DOHH2 (cell line): ENCODE data around the gene PLEKHG4.

Source experiments
- H3F3A ChIP-seq: fragments of 200-600 bp; sonication (generic), shearing (Covaris generic); 2 replicates; pipeline ENCODE4 v1.6.0; 2016; ENCODE audit warnings: antibody characterized with exemption, mild to moderate bottlenecking; ENCODE audit not compliant: control insufficient read depth, insufficient read depth
- H3K27ac ChIP-seq: fragments of 200-600 bp; sonication (generic); 2 replicates; pipeline ENCODE4 v1.5.1; 2014; ENCODE audit warnings: low read depth, mild to moderate bottlenecking, low read length, moderate library complexity
- H3K27me3 ChIP-seq: fragments of 200-600 bp; sonication (generic); 2 replicates; pipeline ENCODE4 v1.6.1; 2014; ENCODE audit warnings: mild to moderate bottlenecking, low read length, mixed read lengths; ENCODE audit not compliant: control insufficient read depth
- H3K36me3 ChIP-seq: fragments of 200-600 bp; sonication (generic); 2 replicates; pipeline ENCODE4 v1.6.1; 2014; ENCODE audit warnings: mild to moderate bottlenecking, low read length, moderate library complexity, mixed read lengths; ENCODE audit not compliant: control insufficient read depth
- H3K4me1 ChIP-seq: fragments of 200-600 bp; sonication (generic); 2 replicates; pipeline ENCODE4 v1.6.1; 2014; ENCODE audit warnings: mild to moderate bottlenecking, low read length, mixed read lengths; ENCODE audit not compliant: control insufficient read depth
- H3K4me2 ChIP-seq: fragments of 200-600 bp; sonication (generic); 2 replicates; pipeline ENCODE4 v1.6.0; 2014; ENCODE audit warnings: mild to moderate bottlenecking, low read length, moderate library complexity
- H3K4me3 ChIP-seq: fragments of 200-600 bp; sonication (generic); 2 replicates; pipeline ENCODE4 v1.5.1; 2014; ENCODE audit warnings: mild to moderate bottlenecking, low read length, mixed read lengths
- H3K79me2 ChIP-seq: fragments of 200-600 bp; sonication (generic); 2 replicates; pipeline ENCODE4 v1.6.1; 2014; ENCODE audit warnings: mild to moderate bottlenecking, low read length, mixed read lengths; ENCODE audit not compliant: control insufficient read depth
- H3K9me2 ChIP-seq: fragments of 200-600 bp; sonication (generic); replicated peaks from 2 replicates; pipeline ENCODE4 v1.6.1; 2014; ENCODE audit warnings: mild to moderate bottlenecking, low read length, mixed read lengths; ENCODE audit not compliant: control insufficient read depth
- H3K9me3 ChIP-seq: fragments of 200-600 bp; sonication (generic); 2 replicates; pipeline ENCODE4 v1.6.1; 2014; ENCODE audit warnings: antibody characterized with exemption, low read length, mixed read lengths; ENCODE audit not compliant: control insufficient read depth, insufficient read depth
- H4K20me1 ChIP-seq: fragments of 200-600 bp; sonication (generic); 2 replicates; pipeline ENCODE4 v1.6.0; 2014; ENCODE audit warnings: low read depth, mild to moderate bottlenecking, antibody characterized with exemption, low read length, moderate library complexity; ENCODE audit not compliant: control insufficient read depth, insufficient read depth
- EZH2phosphoT487 ChIP-seq: fragments of 200-600 bp; sonication (generic); IDR thresholded peaks from 2 replicates; pipeline ENCODE4 v1.6.1; 2017; ENCODE audit warnings: borderline replicate concordance, mild to moderate bottlenecking, antibody characterized with exemption, low read length, moderate library complexity, mixed read lengths
- TF ChIP-seq, protein P1 (sequence below): fragments of 200-600 bp; sonication (generic); IDR thresholded peaks from one replicate; pipeline ENCODE4 v1.5.1; 2014; ENCODE audit warnings: antibody characterized with exemption, mild to moderate bottlenecking, low read depth, low read length; ENCODE audit not compliant: poor library complexity, severe bottlenecking

Gene PLEKHG4

GRCh38 chr16:67271446-67271845 lies 7.9 kb upstream of the PLEKHG4 start:
- Histone ChIP-seq H3K9me2 (no peaks in the 10 kb centered on the region), H4K20me1 (no peaks in the 10 kb centered on the region), H3K27me3 (no peaks in the 10 kb centered on the region; the same call in 1 of the 2 replicates), H3K9me3 (no peaks in the 10 kb centered on the region), H3K36me3 (peaks cover 1% of the 10 kb centered on the region; the same call in 1 of the 2 replicates), H3K79me2 (no peaks in the 10 kb centered on the region), H3K4me2 (no peak overlapping the region), H3K4me3 (no peak overlapping the region), H3F3A (no peaks in the 10 kb centered on the region), H3K4me1 (no peaks in the 10 kb centered on the region), H3K27ac (no peak overlapping the region)
- TF ChIP-seq, protein P1, sequence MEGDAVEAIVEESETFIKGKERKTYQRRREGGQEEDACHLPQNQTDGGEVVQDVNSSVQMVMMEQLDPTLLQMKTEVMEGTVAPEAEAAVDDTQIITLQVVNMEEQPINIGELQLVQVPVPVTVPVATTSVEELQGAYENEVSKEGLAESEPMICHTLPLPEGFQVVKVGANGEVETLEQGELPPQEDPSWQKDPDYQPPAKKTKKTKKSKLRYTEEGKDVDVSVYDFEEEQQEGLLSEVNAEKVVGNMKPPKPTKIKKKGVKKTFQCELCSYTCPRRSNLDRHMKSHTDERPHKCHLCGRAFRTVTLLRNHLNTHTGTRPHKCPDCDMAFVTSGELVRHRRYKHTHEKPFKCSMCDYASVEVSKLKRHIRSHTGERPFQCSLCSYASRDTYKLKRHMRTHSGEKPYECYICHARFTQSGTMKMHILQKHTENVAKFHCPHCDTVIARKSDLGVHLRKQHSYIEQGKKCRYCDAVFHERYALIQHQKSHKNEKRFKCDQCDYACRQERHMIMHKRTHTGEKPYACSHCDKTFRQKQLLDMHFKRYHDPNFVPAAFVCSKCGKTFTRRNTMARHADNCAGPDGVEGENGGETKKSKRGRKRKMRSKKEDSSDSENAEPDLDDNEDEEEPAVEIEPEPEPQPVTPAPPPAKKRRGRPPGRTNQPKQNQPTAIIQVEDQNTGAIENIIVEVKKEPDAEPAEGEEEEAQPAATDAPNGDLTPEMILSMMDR = no peak
- TF ChIP-seq EZH2phosphoT487 = no peak

GRCh38 chr16:67275321-67275720 lies 4.0 kb upstream of the PLEKHG4 start:
- no peaks in the 10 kb centered on the region for H4K20me1 ChIP-seq
- H3K27me3 ChIP-seq = no peaks in the 10 kb centered on the region
- no peaks in the 10 kb centered on the region for H3K9me2 ChIP-seq
- H3K9me3 ChIP-seq = no peaks in the 10 kb centered on the region
- H3K4me3 ChIP-seq = no peak overlapping the region
- H3K4me1 ChIP-seq = peaks cover 13% of the 10 kb centered on the region
- peaks cover 12% of the 10 kb centered on the region for H3K36me3 ChIP-seq
- H3F3A ChIP-seq = no peaks in the 10 kb centered on the region
- TF ChIP-seq, protein P1 = no peak
- TF ChIP-seq EZH2phosphoT487 = no peak
- no peak overlapping the region for H3K27ac ChIP-seq
- H3K4me2 ChIP-seq = no peak overlapping the region
- H3K79me2 ChIP-seq = peaks cover 13% of the 10 kb centered on the region

GRCh38 chr16:67277294-67277998 lies 1.9 kb upstream of the PLEKHG4 start:
- Histone ChIP-seq H3F3A (no peaks in the 10 kb centered on the region), H3K79me2 (peaks cover 13% of the 10 kb centered on the region), H3K4me3 (peak overlapping the region; percentile 79), H3K4me1 (peaks cover 13% of the 10 kb centered on the region), H3K4me2 (peak overlapping the region; percentile 63), H3K9me3 (no peaks in the 10 kb centered on the region), H4K20me1 (no peaks in the 10 kb centered on the region), H3K27ac (no peak overlapping the region), H3K36me3 (peaks cover 12% of the 10 kb centered on the region), H3K9me2 (no peaks in the 10 kb centered on the region), H3K27me3 (no peaks in the 10 kb centered on the region)
- no peak for TF ChIP-seq EZH2phosphoT487
- TF ChIP-seq, protein P1 = no peak
